Measurements from ENCODE around the gene DCHS1.

DNA sequence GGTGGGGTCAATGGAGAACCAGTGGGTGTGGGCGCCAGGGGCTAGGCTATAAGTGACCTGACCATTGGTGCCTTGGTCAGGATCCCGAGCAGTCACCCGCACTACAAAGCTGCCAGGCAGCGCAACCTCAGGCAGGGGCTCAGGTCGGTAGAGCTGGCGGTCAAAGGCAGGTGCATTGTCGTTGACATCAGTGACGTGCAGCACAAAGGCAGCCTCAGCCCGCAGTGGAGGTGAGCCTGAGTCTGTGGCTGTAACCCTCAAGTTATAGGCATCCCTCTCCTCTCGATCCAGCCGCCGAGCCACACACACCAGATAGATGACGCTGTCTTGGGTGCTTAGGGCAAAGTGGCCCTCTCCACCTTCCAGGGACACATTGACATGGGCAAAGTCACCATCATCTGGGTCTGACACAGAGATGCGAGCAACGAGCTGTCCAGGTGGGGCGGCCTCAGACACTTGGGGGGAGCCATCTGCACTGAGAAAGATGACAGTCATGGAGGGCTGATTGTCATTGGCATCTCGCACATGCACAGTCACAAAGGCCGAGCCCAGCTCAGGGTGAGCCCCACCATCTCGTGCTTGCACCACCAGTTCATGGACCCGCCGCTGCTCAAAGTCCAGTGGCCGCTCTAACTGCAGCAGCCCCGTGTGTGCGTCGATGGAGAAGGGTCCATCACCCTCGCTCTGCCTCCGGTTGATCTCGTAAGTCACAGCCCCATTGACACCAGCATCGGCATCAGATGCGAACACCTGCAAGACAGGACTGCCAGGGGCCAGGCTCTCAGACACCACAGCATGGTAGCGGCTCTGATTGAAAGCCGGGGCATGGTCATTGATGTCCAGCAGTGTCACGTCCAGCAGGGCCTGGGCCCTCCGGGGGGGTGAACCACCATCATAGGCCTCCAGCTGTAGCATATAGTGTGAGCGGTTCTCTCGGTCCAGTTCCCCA lies 15.3 kb downstream of the DCHS1 start:
- no peak for TF ChIP-seq POLR2AphosphoS5 (IDR thresholded peaks at IDR 0.05; ENCODE audit: low read depth, low read length)
- no peak for TF ChIP-seq TAF1 (IDR thresholded peaks at IDR 0.05; ENCODE audit: low read depth, low read length)
- TF ChIP-seq POLR2A (IDR thresholded peaks at IDR 0.05; ENCODE audit: low read depth, low read length) = no peak
- TF ChIP-seq SPI1 (IDR thresholded peaks at IDR 0.05; ENCODE audit: low read depth, low read length) = no peak
- TF ChIP-seq POU2F2 (IDR thresholded peaks at IDR 0.05; ENCODE audit: low read depth, low read length) = no peak
- no peak for TF ChIP-seq PAX5 (IDR thresholded peaks at IDR 0.05; ENCODE audit: insufficient read depth, low read length, severe bottlenecking)

All from GM12891 (cell line).